ENCODE measurements around the gene LBX2.
A peak's percentile ranks its signal among the peaks of the same experiment; 100 is the strongest.
"Not testable (repeated sequence)": the region's sequence is repeated elsewhere in the genome, so short reads cannot be mapped to it uniquely, and the experiment has no call there.

Gene LBX2

GRCh38 chr2:74481961-74482800 lies 17.2 kb downstream of the LBX2 start:
- no peak for DNase-seq

DNA sequence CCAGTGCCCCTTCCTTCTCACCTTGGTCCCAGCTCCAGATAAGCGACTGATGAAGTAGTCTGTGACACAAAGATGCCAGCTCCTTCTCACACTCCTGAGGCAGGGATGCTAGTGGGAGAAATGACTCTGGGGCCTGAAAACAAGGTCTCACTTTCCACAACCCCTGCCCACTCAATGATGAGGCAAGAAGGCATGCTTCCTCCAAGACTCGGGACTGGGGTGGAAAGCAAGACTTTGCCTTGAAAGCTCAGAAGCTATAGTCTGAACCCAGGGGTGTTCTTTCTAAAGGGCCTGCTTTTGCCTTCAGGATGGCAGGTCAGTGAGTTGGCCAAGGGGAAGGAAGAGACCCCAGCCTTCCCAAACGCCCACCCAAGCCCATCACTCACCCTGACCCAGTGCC lies 18.0 kb downstream of the LBX2 start:
- DNase-seq = no peak

- DNase-seq = no peak
Observed at GRCh38 chr2:74474899-74475298, 24.5 kb downstream of the LBX2 start.

DNA sequence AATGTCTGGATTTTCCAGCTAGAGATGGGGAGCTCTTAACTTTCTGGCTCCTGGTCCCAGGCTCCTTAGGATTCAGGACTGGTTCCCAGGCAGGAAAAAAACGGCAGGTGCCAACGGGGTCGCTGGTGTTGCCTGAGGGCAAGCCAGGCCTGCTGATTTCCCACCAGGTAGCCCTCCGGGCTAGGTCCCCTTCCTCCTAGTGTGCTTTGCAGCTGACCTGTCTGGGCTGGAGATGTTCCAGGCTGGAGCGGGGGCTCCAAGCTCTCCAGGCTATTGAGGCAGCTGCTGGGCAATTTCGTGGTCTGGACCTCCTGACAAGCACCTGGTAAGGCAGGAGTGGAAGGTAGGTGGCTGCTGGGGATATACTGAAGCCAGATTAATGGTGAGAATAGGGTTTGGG lies 24.9 kb downstream of the LBX2 start:
- DNase-seq = no peak

GRCh38 chr2:74472945-74473258 lies 26.5 kb downstream of the LBX2 start:
- no peak for DNase-seq

DNA sequence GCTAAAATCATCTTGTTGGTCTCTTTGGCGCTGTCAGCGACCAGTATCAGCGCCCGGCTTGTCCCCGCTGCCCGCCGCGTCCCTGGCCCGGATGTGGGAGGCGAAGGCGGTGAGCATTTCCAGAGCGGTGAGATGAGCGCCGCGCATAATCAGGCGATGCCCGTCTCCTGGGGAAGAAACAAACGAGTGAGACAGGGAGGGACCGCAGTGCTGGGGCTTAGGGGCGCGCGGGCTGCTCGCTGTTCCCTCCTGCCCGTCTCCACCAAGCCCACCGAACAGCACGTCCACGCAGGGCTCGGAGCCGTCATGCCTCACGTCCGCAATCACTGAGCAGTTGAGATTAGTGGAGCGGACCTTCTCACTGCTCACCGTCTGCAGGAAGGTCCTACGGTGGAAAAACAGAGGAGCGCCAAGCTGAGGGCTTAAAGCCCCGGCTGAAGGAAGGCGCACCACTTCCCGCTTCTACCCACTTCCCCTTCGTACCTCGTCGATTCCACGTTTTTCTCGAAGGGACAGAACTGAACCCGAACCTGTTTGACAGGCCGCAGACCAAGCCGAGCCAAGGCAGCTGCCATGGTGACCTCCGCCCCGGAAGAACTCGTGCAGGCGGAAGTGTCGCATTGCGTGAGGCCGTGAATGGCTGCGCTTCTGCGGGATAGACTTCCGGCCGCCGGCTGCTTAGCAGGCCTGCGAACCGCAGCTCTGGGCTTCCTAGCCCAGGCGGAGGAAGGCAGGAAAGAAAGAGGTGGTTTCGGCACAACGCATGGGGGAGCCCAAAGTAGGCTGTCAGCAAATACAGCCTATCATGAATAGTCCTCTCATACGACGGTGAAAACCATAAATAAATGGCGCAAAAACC lies 27.1 kb downstream of the LBX2 start, which contains the start of gene MRPL53:
MRPL53 (minus strand) TSS at position 595 of the 859 bp plus-strand sequence; CDS start at position 575, 20 bp downstream.
- DNase-seq = peak; percentile 24

GRCh38 chr2:74471332-74472065 lies 27.9 kb downstream of the LBX2 start:
- no peak for DNase-seq

GRCh38 chr2:74470742-74471141 lies 28.7 kb downstream of the LBX2 start:
- not testable (repeated sequence) for DNase-seq

GRCh38 chr2:74464406-74464805 lies 35.0 kb downstream of the LBX2 start:
- DNase-seq = no peak

GRCh38 chr2:74462786-74463105 lies 36.7 kb downstream of the LBX2 start:
- no peak for DNase-seq

- no peak for DNase-seq
Observed at GRCh38 chr2:74462054-74462785, 37.2 kb downstream of the LBX2 start.

- DNase-seq = no peak
Observed at GRCh38 chr2:74461187-74462053, 38.0 kb downstream of the LBX2 start.

- not testable (repeated sequence) for DNase-seq
Observed at GRCh38 chr2:74460187-74460586, 39.2 kb downstream of the LBX2 start.

GRCh38 chr2:74459503-74460118 lies 39.8 kb downstream of the LBX2 start:
- not testable (repeated sequence) for DNase-seq

GRCh38 chr2:74458938-74459363 lies 40.5 kb downstream of the LBX2 start:
- no peak for DNase-seq

DNA sequence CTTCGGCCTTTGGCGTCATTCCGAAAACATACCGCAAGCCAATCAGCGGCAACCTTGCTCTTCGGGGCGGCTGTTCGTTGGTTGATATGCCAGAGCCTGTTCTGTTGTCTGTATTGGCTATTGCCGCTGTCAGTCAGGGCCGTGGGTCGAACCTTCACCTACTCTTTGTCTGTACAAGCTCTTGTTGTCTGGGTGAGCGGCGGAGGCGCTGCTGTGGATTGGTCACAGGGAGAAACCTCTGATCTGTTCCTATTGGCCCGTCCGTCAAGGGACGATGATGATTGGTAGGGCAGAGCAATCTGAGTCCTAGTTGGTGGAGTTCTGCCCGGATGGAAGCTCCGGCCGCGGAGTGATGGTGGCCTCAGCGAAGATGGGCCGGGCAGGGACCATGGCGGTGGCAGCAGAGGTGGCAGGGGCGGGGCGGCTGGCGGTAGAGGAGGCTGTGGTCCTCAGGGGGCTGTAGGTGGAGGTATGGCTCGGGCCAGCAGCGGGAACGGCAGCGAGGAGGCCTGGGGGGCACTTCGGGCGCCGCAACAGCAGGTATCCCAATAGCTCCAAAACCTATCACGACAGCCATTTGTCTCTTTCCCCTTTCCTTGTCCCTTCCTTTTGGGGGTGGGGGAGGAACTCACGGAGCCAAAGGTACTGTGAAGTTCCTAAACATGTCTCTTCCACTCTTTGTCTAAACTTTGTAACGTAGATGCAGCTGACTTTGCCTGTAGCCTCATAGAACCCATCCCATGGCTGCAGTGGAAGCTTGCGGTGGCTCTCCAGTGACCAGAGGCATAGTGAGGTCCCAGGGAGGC lies 41.1 kb downstream of the LBX2 start, which contains the start of gene WBP1:
WBP1 (plus strand) TSS at position 307 of the 806 bp plus-strand sequence; CDS start at position 472, 165 bp downstream.
- peak; percentile 98 for DNase-seq

GRCh38 chr2:74457549-74458131 lies 41.8 kb downstream of the LBX2 start:
- no peak for DNase-seq

- no peak for DNase-seq
Observed at GRCh38 chr2:74457129-74457548, 42.3 kb downstream of the LBX2 start.

- peak; percentile 81 for DNase-seq
Observed at GRCh38 chr2:74454654-74455511, 44.5 kb downstream of the LBX2 start, which contains the start of gene INO80B. INO80B (plus strand) TSS chr2:74455087; CDS start chr2:74455117, 30 bp downstream.

Measured in NCI-H1436 treated with DMSO at 0.1 percent for 48 hours (cell line).